Cardiac muscle cell (in vitro differentiated cells and primary cell): Measurements from ENCODE around the gene MYLK. TPM values are rescaled to one million over a fixed set of nuclear protein-coding genes. Genes with fewer than 3 reads are reported as not detected.

Source experiments
- DNase-seq, 2 donors: peaks; one replicate each; pipeline versions ENCODE4 v3.0.0 to v3.0.0-alpha.2; 2010 to 2017; ENCODE audit warnings: low read depth in 1 of 2, low spot score in 1 of 2
- H3K27ac ChIP-seq: fragments of 200-600 bp; sonication (generic); 2 replicates; pipeline ENCODE4 v1.5.1; 2016
- H3K27me3 ChIP-seq: fragments of 200-600 bp; sonication (generic); 2 replicates; pipeline ENCODE4 v1.6.0; 2016; ENCODE audit warnings: control low read depth
- H3K36me3 ChIP-seq: fragments of 200-600 bp; sonication (generic); 2 replicates; pipeline ENCODE4 v1.5.1; 2016; ENCODE audit warnings: control low read depth
- H3K4me1 ChIP-seq: fragments of 200-600 bp; sonication (generic); 2 replicates; pipeline ENCODE4 v1.8.1; 2017; ENCODE audit warnings: low read depth, mild to moderate bottlenecking, mixed run types
- H3K4me3 ChIP-seq: fragments of 200-600 bp; sonication (generic); 2 replicates; pipeline ENCODE4 v1.5.1; 2016; ENCODE audit warnings: mild to moderate bottlenecking
- H3K9me3 ChIP-seq: fragments of 200-600 bp; sonication (generic); 2 replicates; pipeline ENCODE4 v1.5.1; 2017; ENCODE audit warnings: low read depth, mild to moderate bottlenecking, control low read depth
- polyA plus RNA-seq: library from polyadenylated mRNA; unstranded; fragments of >200 nt; fragmentation: Nextera tagmentation; extraction: Ambion mirVana; gene quantifications from 2 replicates; pipeline ENCODE4 v1.2.1, GENCODE V29; 2016
- total RNA-seq: library from RNA; depleted of rRNA; stranded (reverse); fragments of >200 nt; gene quantifications from 2 replicates; pipeline ENCODE4 v1.2.3, GENCODE V29; 2016
- TF ChIP-seq, protein P1 (sequence below): IDR thresholded peaks from 2 replicates; pipeline ENCODE4 v1.5.1; 2012; ENCODE audit warnings: low read depth, mild to moderate bottlenecking, low read length

The MYLK gene
- total and polyA plus RNA-seq, 2 experiments from 2014 or later, result 2.0 to 5.8 TPM

DNA sequence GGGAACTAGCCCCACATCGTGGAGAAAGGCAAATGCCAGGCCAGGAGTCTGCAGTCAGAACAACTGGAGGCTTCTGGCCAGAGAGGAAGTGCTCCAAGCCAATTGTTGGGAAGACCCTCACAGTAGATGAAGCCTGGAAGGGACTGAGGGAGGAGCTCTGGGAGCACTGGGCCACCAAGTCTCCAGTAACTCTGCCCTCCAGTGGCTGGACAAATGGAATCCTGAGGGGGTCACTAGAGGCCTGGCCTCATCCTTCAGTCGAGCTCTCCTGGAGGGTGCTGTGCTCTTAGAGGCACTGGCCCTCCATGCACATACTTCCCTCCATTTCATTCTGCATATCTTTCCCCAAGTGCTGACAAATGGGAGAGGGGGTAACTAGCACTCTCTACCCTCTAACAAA lies 103.0 kb downstream of the MYLK start:
- no peak for DNase-seq
- TF ChIP-seq, protein P1, sequence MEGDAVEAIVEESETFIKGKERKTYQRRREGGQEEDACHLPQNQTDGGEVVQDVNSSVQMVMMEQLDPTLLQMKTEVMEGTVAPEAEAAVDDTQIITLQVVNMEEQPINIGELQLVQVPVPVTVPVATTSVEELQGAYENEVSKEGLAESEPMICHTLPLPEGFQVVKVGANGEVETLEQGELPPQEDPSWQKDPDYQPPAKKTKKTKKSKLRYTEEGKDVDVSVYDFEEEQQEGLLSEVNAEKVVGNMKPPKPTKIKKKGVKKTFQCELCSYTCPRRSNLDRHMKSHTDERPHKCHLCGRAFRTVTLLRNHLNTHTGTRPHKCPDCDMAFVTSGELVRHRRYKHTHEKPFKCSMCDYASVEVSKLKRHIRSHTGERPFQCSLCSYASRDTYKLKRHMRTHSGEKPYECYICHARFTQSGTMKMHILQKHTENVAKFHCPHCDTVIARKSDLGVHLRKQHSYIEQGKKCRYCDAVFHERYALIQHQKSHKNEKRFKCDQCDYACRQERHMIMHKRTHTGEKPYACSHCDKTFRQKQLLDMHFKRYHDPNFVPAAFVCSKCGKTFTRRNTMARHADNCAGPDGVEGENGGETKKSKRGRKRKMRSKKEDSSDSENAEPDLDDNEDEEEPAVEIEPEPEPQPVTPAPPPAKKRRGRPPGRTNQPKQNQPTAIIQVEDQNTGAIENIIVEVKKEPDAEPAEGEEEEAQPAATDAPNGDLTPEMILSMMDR, result no peak
- Histone ChIP-seq H3K27ac (no peak overlapping the region), H3K4me1 (no peaks in the 10 kb centered on the region), H3K27me3 (no peaks in the 10 kb centered on the region), H3K4me3 (no peak overlapping the region), H3K36me3 (no peaks in the 10 kb centered on the region), H3K9me3 (no peaks in the 10 kb centered on the region)

DNA sequence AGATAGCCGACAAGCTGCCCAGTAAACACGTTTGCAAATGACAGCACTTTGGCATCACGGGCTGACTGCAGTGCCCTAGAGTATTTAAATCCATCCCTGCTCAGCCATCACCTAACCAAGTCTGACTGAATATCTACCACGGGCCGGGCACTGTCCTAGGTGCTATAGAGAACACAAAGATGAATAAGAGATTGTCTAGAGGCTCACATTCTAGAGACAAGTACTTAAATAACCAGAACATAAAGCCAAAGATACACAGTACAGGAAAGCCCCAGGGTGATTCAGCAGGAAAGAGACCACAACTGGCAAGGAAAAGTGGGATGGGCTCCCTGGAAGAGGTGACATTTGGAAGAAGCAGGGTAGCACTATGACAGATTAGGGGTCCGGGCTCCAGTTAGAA lies 103.5 kb downstream of the MYLK start:
- Histone ChIP-seq H3K36me3 (no peaks in the 10 kb centered on the region), H3K27me3 (no peaks in the 10 kb centered on the region), H3K4me1 (no peaks in the 10 kb centered on the region), H3K4me3 (no peak overlapping the region), H3K27ac (no peak overlapping the region), H3K9me3 (no peaks in the 10 kb centered on the region)
- no peak for DNase-seq
- TF ChIP-seq, protein P1, result no peak

- TF ChIP-seq, protein P1, result no peak
- Histone ChIP-seq H3K9me3 (no peaks in the 10 kb centered on the region), H3K27ac (no peak overlapping the region), H3K4me1 (no peaks in the 10 kb centered on the region), H3K4me3 (no peak overlapping the region), H3K36me3 (no peaks in the 10 kb centered on the region), H3K27me3 (no peaks in the 10 kb centered on the region)
- DNase-seq, result no peak
These were observed 104.4 kb downstream of the MYLK start for GRCh38 chr3:123779655-123780231.

GRCh38 chr3:123778991-123779622 lies 105.0 kb downstream of the MYLK start:
- no peak for DNase-seq
- no peak overlapping the region for H3K27ac ChIP-seq
- H3K9me3 ChIP-seq, result no peaks in the 10 kb centered on the region
- no peak overlapping the region for H3K4me3 ChIP-seq
- TF ChIP-seq, protein P1, result no peak
- H3K27me3 ChIP-seq, result no peaks in the 10 kb centered on the region
- H3K4me1 ChIP-seq, result no peaks in the 10 kb centered on the region
- no peaks in the 10 kb centered on the region for H3K36me3 ChIP-seq

DNA sequence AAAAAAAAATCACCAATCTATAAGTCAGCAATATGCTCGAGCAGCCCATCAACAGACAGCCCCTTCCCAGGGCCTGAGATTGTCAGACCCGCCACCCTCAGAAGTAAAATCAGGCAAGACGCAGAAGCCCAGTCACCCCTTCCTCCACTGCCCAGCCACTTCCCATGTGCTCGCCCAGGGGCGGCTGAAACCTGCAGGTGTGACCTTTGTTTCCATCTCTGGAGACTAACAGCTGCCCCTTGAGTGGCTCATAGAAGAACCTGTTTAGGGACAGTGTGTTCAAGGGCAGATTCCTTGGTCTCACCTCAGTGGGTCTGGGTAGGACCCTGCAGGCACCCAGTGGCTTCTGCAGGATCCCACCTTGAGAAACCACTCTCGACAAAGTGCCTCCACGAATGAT lies 105.6 kb downstream of the MYLK start:
- no peaks in the 10 kb centered on the region for H3K4me1 ChIP-seq
- no peaks in the 10 kb centered on the region for H3K36me3 ChIP-seq
- no peak overlapping the region for H3K4me3 ChIP-seq
- TF ChIP-seq, protein P1, result no peak
- no peak for DNase-seq
- H3K9me3 ChIP-seq, result no peaks in the 10 kb centered on the region
- H3K27me3 ChIP-seq, result no peaks in the 10 kb centered on the region
- no peak overlapping the region for H3K27ac ChIP-seq
